ENCODE data around the gene ENPP1.
"Not testable (repeated sequence)": the region's sequence is repeated elsewhere in the genome, so short reads cannot be mapped to it uniquely, and the experiment has no call there.

The ENPP1 gene

GRCh38 chr6:131916091-131916796, 108.4 kb downstream of the ENPP1 start:
- not testable (repeated sequence) for DNase-seq (ENCODE audit: low read depth)

- DNase-seq (ENCODE audit: low read depth) = no peak
Measured at GRCh38 chr6:131916847-131917246, 109.0 kb downstream of the ENPP1 start.

GRCh38 chr6:131917318-131917717, 109.5 kb downstream of the ENPP1 start:
- DNase-seq (ENCODE audit: low read depth) = no peak

- DNase-seq (ENCODE audit: low read depth) = no peak
Measured at GRCh38 chr6:131917763-131918649, 110.2 kb downstream of the ENPP1 start.

- no peak for DNase-seq (ENCODE audit: low read depth)
Measured at GRCh38 chr6:131918650-131919355, 111.0 kb downstream of the ENPP1 start.

- no peak for DNase-seq (ENCODE audit: low read depth)
Measured at GRCh38 chr6:131920656-131921055, 112.8 kb downstream of the ENPP1 start.

- DNase-seq (ENCODE audit: low read depth) = no peak
Measured at GRCh38 chr6:131923356-131923755, 115.5 kb downstream of the ENPP1 start.

GRCh38 chr6:131924881-131925474, 117.2 kb downstream of the ENPP1 start:
- no peak for DNase-seq (ENCODE audit: low read depth)

GRCh38 chr6:131929264-131929663, 121.4 kb downstream of the ENPP1 start:
- no peak for DNase-seq (ENCODE audit: low read depth)

- DNase-seq (ENCODE audit: low read depth) = no peak
Measured at GRCh38 chr6:131929976-131930375, 122.2 kb downstream of the ENPP1 start.

GRCh38 chr6:131931063-131931750, 123.4 kb downstream of the ENPP1 start:
- no peak for DNase-seq (ENCODE audit: low read depth)

GRCh38 chr6:131936156-131936555, 128.3 kb downstream of the ENPP1 start:
- no peak for DNase-seq (ENCODE audit: low read depth)

- DNase-seq (ENCODE audit: low read depth) = no peak
Measured at GRCh38 chr6:131937226-131937625, 129.4 kb downstream of the ENPP1 start.

- no peak for DNase-seq (ENCODE audit: low read depth)
Measured at GRCh38 chr6:131937703-131938631, 130.1 kb downstream of the ENPP1 start.
